ENCODE data around the gene NEURL1B. TPM values are rescaled to one million over a fixed set of nuclear protein-coding genes. Genes with fewer than 3 reads are reported as not detected.

Gene NEURL1B
- total RNA-seq, 2 experiments from 2014 or later: 0.08 to 0.16 TPM

- ChIA-PET POLR2A (interaction anchor here (0.6 kb wide), 1 partner anchor 144 kb away, joined by 3 read pairs; no protein-coding TSS in a partner anchor), CTCF (no interaction called here)
- no peak for ATAC-seq (ENCODE audit: poor library complexity)
- Histone ChIP-seq H3K36me3 (ENCODE audit: insufficient read depth, low read length) (no peaks in the 10 kb centered on the region), H3K4me1 (ENCODE audit: insufficient read depth, low read length) (peaks cover 9% of the 10 kb centered on the region), H3K4me3 (ENCODE audit: low read length) (no peak overlapping the region), H3K9me3 (ENCODE audit: control insufficient read depth in 1 of 2, insufficient read depth in 1 of 2, low read length in 2 of 2) (no peaks in the 10 kb centered on the region), H3K27ac (ENCODE audit: low read depth in 1 of 2, low read length in 2 of 2) (no peak overlapping the region), H3K27me3 (ENCODE audit: control insufficient read depth in 1 of 2, insufficient read depth in 2 of 2, low read length in 2 of 2) (no peaks in the 10 kb centered on the region)
- H3K9me3 Mint-ChIP-seq: no peaks in the 10 kb centered on the region
- H3K4me1 Mint-ChIP-seq (ENCODE audit: low read depth): no peaks in the 10 kb centered on the region
- no peaks in the 10 kb centered on the region for H3K27me3 Mint-ChIP-seq
- no peak overlapping the region for H3K4me3 Mint-ChIP-seq
- no peaks in the 10 kb centered on the region for H3K36me3 Mint-ChIP-seq (ENCODE audit: low read depth)
- TF ChIP-seq, protein P1, sequence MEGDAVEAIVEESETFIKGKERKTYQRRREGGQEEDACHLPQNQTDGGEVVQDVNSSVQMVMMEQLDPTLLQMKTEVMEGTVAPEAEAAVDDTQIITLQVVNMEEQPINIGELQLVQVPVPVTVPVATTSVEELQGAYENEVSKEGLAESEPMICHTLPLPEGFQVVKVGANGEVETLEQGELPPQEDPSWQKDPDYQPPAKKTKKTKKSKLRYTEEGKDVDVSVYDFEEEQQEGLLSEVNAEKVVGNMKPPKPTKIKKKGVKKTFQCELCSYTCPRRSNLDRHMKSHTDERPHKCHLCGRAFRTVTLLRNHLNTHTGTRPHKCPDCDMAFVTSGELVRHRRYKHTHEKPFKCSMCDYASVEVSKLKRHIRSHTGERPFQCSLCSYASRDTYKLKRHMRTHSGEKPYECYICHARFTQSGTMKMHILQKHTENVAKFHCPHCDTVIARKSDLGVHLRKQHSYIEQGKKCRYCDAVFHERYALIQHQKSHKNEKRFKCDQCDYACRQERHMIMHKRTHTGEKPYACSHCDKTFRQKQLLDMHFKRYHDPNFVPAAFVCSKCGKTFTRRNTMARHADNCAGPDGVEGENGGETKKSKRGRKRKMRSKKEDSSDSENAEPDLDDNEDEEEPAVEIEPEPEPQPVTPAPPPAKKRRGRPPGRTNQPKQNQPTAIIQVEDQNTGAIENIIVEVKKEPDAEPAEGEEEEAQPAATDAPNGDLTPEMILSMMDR (IDR thresholded peaks at IDR 0.05): no peak
- intact Hi-C loops (cut with DNase I, micrococcal nuclease): no loop called here
- no peak overlapping the region for H3K27ac Mint-ChIP-seq
- DNase-seq: no peak
These were observed 89.2 kb downstream of the NEURL1B start for GRCh38 chr5:172730222-172730621.

GRCh38 chr5:172730981-172731679 is 90.1 kb downstream of the NEURL1B start:
- Histone ChIP-seq H3K27me3 (ENCODE audit: control insufficient read depth in 1 of 2, insufficient read depth in 2 of 2, low read length in 2 of 2) (no peaks in the 10 kb centered on the region), H3K36me3 (ENCODE audit: insufficient read depth, low read length) (no peaks in the 10 kb centered on the region), H3K27ac (ENCODE audit: low read depth in 1 of 2, low read length in 2 of 2) (no peak overlapping the region), H3K4me3 (ENCODE audit: low read length) (no peak overlapping the region), H3K4me1 (ENCODE audit: insufficient read depth, low read length) (peaks cover 9% of the 10 kb centered on the region), H3K9me3 (ENCODE audit: control insufficient read depth in 1 of 2, insufficient read depth in 1 of 2, low read length in 2 of 2) (no peaks in the 10 kb centered on the region)
- Mint-ChIP-seq H3K4me1 (ENCODE audit: low read depth) (no peaks in the 10 kb centered on the region), H3K27me3 (no peaks in the 10 kb centered on the region), H3K36me3 (ENCODE audit: low read depth) (no peaks in the 10 kb centered on the region), H3K27ac (no peak overlapping the region), H3K9me3 (no peaks in the 10 kb centered on the region), H3K4me3 (no peak overlapping the region)
- ATAC-seq (ENCODE audit: poor library complexity): no peak
- intact Hi-C loops (cut with DNase I, micrococcal nuclease): no loop called here
- TF ChIP-seq, protein P1 (IDR thresholded peaks at IDR 0.05): no peak
- ChIA-PET CTCF (interaction anchor here (1.2 kb wide), 1 partner anchor 40 kb away, joined by 3 read pairs; the partner anchor contains the start of gene DUSP1), POLR2A (no interaction called here)
- DNase-seq: no peak

GRCh38 chr5:172731680-172732074 is 90.6 kb downstream of the NEURL1B start:
- intact Hi-C loops (cut with DNase I, micrococcal nuclease): loop anchor here in 1 of 2 experiments (2.0 kb wide), 1 partner anchor 19 kb away; no protein-coding TSS in a partner anchor
- H3K4me1 Mint-ChIP-seq (ENCODE audit: low read depth): no peaks in the 10 kb centered on the region
- H3K36me3 ChIP-seq (ENCODE audit: insufficient read depth, low read length): no peaks in the 10 kb centered on the region
- ChIA-PET POLR2A (no interaction called here), CTCF (interaction anchor here (1.2 kb wide), 1 partner anchor 39 kb away, joined by 3 read pairs; the partner anchor contains the start of gene DUSP1)
- H3K4me3 Mint-ChIP-seq: no peak overlapping the region
- no peaks in the 10 kb centered on the region for H3K36me3 Mint-ChIP-seq (ENCODE audit: low read depth)
- no peaks in the 10 kb centered on the region for H3K27me3 ChIP-seq (ENCODE audit: control insufficient read depth in 1 of 2, insufficient read depth in 2 of 2, low read length in 2 of 2)
- DNase-seq (peak in 2 of 14 experiments; percentile 36 to 59), ATAC-seq (ENCODE audit: poor library complexity) (no peak)
- H3K9me3 Mint-ChIP-seq: no peaks in the 10 kb centered on the region
- H3K4me1 ChIP-seq (ENCODE audit: insufficient read depth, low read length): peaks cover 9% of the 10 kb centered on the region
- H3K4me3 ChIP-seq (ENCODE audit: low read length): no peak overlapping the region
- H3K27me3 Mint-ChIP-seq: no peaks in the 10 kb centered on the region
- no peaks in the 10 kb centered on the region for H3K9me3 ChIP-seq (ENCODE audit: control insufficient read depth in 1 of 2, insufficient read depth in 1 of 2, low read length in 2 of 2)
- TF ChIP-seq, protein P1 (IDR thresholded peaks at IDR 0.05): no peak
- H3K27ac Mint-ChIP-seq: no peak overlapping the region
- H3K27ac ChIP-seq (ENCODE audit: low read depth in 1 of 2, low read length in 2 of 2): no peak overlapping the region
